DOHH2 (cell line): Measurements from ENCODE around the gene CTPS2.

Experiments used
- EZH2phosphoT487 ChIP-seq: fragments of 200-600 bp; sonication (generic); IDR thresholded peaks from 2 replicates; pipeline ENCODE4 v1.6.1; 2017; ENCODE audit warnings: borderline replicate concordance, mild to moderate bottlenecking, antibody characterized with exemption, low read length, moderate library complexity, mixed read lengths
- TF ChIP-seq, protein P1 (sequence below): fragments of 200-600 bp; sonication (generic); IDR thresholded peaks from one replicate; pipeline ENCODE4 v1.5.1; 2014; ENCODE audit warnings: antibody characterized with exemption, mild to moderate bottlenecking, low read depth, low read length; ENCODE audit not compliant: poor library complexity, severe bottlenecking

- TF ChIP-seq, protein P1, sequence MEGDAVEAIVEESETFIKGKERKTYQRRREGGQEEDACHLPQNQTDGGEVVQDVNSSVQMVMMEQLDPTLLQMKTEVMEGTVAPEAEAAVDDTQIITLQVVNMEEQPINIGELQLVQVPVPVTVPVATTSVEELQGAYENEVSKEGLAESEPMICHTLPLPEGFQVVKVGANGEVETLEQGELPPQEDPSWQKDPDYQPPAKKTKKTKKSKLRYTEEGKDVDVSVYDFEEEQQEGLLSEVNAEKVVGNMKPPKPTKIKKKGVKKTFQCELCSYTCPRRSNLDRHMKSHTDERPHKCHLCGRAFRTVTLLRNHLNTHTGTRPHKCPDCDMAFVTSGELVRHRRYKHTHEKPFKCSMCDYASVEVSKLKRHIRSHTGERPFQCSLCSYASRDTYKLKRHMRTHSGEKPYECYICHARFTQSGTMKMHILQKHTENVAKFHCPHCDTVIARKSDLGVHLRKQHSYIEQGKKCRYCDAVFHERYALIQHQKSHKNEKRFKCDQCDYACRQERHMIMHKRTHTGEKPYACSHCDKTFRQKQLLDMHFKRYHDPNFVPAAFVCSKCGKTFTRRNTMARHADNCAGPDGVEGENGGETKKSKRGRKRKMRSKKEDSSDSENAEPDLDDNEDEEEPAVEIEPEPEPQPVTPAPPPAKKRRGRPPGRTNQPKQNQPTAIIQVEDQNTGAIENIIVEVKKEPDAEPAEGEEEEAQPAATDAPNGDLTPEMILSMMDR: no peak
- no peak for TF ChIP-seq EZH2phosphoT487
These were observed 78.7 kb downstream of the CTPS2 start for GRCh38 chrX:16633754-16634153.
